Measurements from ENCODE around the gene COQ10B.

- TF ChIP-seq CTCF (IDR thresholded peaks at IDR 0.05; ENCODE audit: low read depth, low read length, missing input control) (no peak), RAD21 (IDR thresholded peaks at IDR 0.05) (no peak), YY1 (IDR thresholded peaks at IDR 0.05) (no peak)
Observed at GRCh38 chr2:197515315-197515738, 62.0 kb downstream of the COQ10B start.
